Measurements from ENCODE around the gene OSBPL5. TPM values are rescaled to one million over a fixed set of nuclear protein-coding genes. Genes with fewer than 3 reads are reported as not detected.

Gene OSBPL5
- total and polyA plus RNA-seq, 12 donors, result 2.7 to 30.6 (median 20.7) TPM

DNA sequence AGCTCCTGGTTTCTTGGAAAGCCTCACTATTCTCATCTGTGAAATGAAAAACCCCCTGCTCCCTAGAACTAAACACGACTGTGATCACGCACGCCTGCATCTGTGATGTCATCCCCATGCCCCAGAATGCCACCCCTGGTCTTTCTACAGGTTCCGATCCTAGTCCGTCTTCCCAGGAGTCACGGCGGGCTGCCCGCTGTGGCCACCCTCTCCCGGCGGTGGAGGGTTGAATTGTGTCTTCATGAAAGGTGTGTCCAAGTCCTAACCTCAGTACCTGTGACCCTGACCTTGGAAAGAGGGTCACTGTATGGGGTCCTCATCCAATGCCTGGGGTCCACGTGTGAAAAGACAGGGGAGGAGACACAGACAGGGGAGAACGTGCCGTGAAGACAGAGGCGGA is 14.4 kb downstream of the OSBPL5 start:
- WGBS, 4 donors, result 94 to 97% (median 95%) methylated on average over 14 of the region's 14 CpGs
- no peak for DNase-seq
- TF ChIP-seq CTCF (IDR thresholded peaks at IDR 0.05) (no peak), POLR2A (IDR thresholded peaks at IDR 0.05) (no peak)
- Histone ChIP-seq H3K27ac (no peak overlapping the region), H3K4me3 (no peak overlapping the region), H3K9me3 (replicated peaks in 1 of 3) (no peaks in the 10 kb centered on the region), H3K36me3 (replicated peaks in 1 of 2) (no peaks in the 10 kb centered on the region), H3K27me3 (no peaks in the 10 kb centered on the region), H3K4me1 (replicated peaks in 1 of 2) (peaks cover 0 to 20% of the 10 kb centered on the region in 2 donors)
- intact Hi-C loops (cut with DNase I), result no loop called here

- Histone ChIP-seq H3K27ac (no peak overlapping the region), H3K36me3 (replicated peaks in 1 of 2) (no peaks in the 10 kb centered on the region), H3K27me3 (no peaks in the 10 kb centered on the region), H3K4me1 (replicated peaks in 1 of 2) (peaks cover 0 to 13% of the 10 kb centered on the region in 2 donors), H3K9me3 (replicated peaks in 1 of 3) (no peaks in the 10 kb centered on the region), H3K4me3 (no peak overlapping the region)
- WGBS, 4 donors, result 73 to 83% (median 78%) methylated on average over 2 to 4 of the region's 4 CpGs
- DNase-seq, result no peak
- no peak for TF ChIP-seq POLR2A (IDR thresholded peaks at IDR 0.05)
- intact Hi-C loops (cut with DNase I), result no loop called here
Measured at GRCh38 chr11:3149852-3150188, 15.3 kb downstream of the OSBPL5 start.

DNA sequence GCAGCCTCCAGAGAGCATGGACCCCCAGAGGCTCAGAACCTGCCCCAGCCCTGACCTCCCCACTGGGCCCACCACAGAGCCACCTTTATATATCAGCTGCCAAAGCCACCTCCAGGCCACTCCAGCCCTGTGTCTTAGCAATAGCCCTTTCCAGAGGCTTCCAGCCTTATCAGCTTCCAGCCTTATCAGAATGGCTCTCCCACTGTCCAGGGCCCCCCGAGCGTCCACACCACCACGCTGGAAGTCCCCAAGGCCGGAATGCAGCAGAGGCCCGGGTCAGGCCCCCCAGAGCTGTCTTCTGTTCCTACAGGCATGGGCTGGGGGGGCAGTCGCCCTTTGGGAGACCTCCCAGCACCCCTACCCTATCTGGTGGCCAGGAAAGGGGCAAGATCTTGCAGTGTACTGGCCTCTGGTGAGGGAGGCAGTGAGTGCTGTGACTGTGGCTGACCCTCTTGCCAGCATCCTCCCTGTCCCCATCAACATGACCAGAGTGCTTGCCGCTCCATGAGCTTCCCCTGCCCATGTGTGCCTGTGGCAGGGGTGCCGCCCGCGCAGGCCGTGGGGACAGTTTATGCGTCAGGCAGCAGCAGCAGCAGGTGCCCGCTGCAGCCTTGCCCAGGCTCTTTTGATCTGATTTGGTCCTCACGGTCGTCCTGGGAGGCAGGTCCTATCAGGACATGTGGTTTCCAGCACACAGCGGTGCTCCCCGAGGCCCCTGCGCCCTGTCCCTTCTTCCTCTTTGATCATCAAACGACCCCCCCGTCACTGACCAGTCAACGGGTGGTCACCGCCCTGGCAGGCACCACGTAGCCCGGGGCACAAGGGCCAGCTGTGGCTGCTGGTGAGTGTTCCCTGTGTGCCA is 15.9 kb downstream of the OSBPL5 start:
- peaks cover 0 to 13% of the 10 kb centered on the region in 2 donors for H3K4me1 ChIP-seq (replicated peaks in 1 of 2)
- no peaks in the 10 kb centered on the region for H3K27me3 ChIP-seq
- TF ChIP-seq CTCF (IDR thresholded peaks at IDR 0.05), result no peak
- TF ChIP-seq POLR2A (IDR thresholded peaks at IDR 0.05), result no peak
- intact Hi-C loops (cut with DNase I), result no loop called here
- H3K9me3 ChIP-seq (replicated peaks in 1 of 3), result no peaks in the 10 kb centered on the region
- H3K4me3 ChIP-seq, result no peak overlapping the region
- no peaks in the 10 kb centered on the region for H3K36me3 ChIP-seq (replicated peaks in 1 of 2)
- peak overlapping the region in 1 of 5 donors; percentile 34 for H3K27ac ChIP-seq
- peak in 1 of 7 donors; percentile 89 for DNase-seq
- 76 to 86% (median 79%) methylated on average over 12 to 24 of the region's 24 CpGs for WGBS, 4 donors

DNA sequence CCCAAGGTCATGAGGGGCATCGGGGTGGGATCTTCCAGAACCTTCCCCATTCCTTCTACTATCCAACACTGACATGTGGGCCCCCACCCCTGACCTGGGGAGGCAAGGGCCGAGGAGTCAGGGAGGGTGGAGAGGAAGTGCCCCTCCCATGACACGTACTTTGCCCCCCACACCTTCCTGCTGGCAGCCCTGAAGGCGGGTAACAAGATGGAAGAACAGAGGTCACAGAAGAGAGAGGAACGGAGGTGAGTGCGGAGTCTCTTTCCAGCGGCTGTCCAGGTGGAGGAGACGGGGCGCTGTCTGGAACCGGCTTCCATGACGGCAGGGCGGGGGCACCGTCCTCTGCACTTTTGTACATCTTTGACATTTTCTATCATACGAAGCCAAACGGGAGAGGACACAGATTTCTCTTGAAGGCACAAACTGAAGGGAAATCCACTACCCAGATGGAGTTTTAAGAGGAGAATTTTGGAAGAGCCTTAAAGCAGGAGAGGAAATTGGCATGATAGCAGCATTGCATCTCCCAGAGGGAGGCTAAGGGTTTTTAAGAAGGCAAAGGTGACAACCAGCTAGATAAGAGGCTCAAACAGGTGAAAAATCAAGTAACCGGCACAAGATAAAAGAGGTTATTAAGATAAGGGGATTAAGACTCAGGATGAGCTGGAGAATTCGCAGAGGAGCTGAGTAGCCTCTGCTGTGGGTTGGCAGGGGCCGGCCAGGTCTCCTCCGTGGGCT is 16.7 kb downstream of the OSBPL5 start:
- H3K27ac ChIP-seq, result peak overlapping the region in 1 of 5 donors; percentile 34
- peaks cover 0 to 13% of the 10 kb centered on the region in 2 donors for H3K4me1 ChIP-seq (replicated peaks in 1 of 2)

More for the DNA sequence above, 16.7 kb downstream of the OSBPL5 start:
- Histone ChIP-seq H3K9me3 (replicated peaks in 1 of 3) (no peaks in the 10 kb centered on the region), H3K36me3 (replicated peaks in 1 of 2) (no peaks in the 10 kb centered on the region), H3K4me3 (no peak overlapping the region), H3K27me3 (no peaks in the 10 kb centered on the region)
- DNase-seq, result no peak
- intact Hi-C loops (cut with DNase I), result no loop called here
- no peak for TF ChIP-seq CTCF (IDR thresholded peaks at IDR 0.05)
- TF ChIP-seq POLR2A (IDR thresholded peaks at IDR 0.05), result no peak
- WGBS, 4 donors, result 87 to 90% (median 88%) methylated on average over 18 to 19 of the region's 19 CpGs
